Measurements from ENCODE around the gene CCDC86. TPM values are rescaled to one million over a fixed set of nuclear protein-coding genes. Genes with fewer than 3 reads are reported as not detected.

The CCDC86 gene
- polyA plus RNA-seq, 2 of the 4 experiments (the other 2 are of a cell fraction): 42.8 to 71.1 TPM

GRCh38 chr11:60874421-60875365 lies 32.8 kb downstream of the CCDC86 start:
- DNase-seq (ENCODE audit: low read depth in 1 of 2, low spot score in 1 of 2): no peak
- ChIA-PET POLR2A (no interaction called here), CTCF (interaction anchor here (1.1 to 12.3 kb wide), 4 partner anchors 8 to 45 kb away, joined by 4 to 79 read pairs (median 17); no protein-coding TSS in a partner anchor)
- peaks cover 22% of the 10 kb centered on the region for H3K4me1 ChIP-seq
- WGBS (ENCODE audit: missing lambda C conversion rate): 81% methylated on average over 13 of the region's 13 CpGs
- H3K9me3 ChIP-seq: no peaks in the 10 kb centered on the region
- no peak for ATAC-seq
- H3K4me3 ChIP-seq: no peak overlapping the region
- H3K27ac ChIP-seq: no peak overlapping the region
- TF ChIP-seq CHD2 (IDR thresholded peaks at IDR 0.05; ENCODE audit: low read length, partially characterized antibody) (no peak), NR3C1 (IDR thresholded peaks at IDR 0.05) (no peak), CEBPB (IDR thresholded peaks at IDR 0.05) (no peak), ZNF302 (CRISPR knock-in tag; IDR thresholded peaks at IDR 0.05) (no peak), ATOH8 (CRISPR knock-in tag; IDR thresholded peaks at IDR 0.05; ENCODE audit: low read depth) (no peak)
- no peak overlapping the region for H3K4me2 ChIP-seq
- no peak for FAIRE-seq

GRCh38 chr11:60875366-60876167 lies 33.7 kb downstream of the CCDC86 start:
- TF ChIP-seq NFE2L2 (conservative IDR thresholded peaks at IDR 0.05; ENCODE audit: low read length) (no peak), EP300 (IDR thresholded peaks at IDR 0.05) (no peak), CBX8 (IDR thresholded peaks at IDR 0.05) (no peak), KDM5A (IDR thresholded peaks at IDR 0.05) (no peak), RFX5 (IDR thresholded peaks at IDR 0.05) (no peak)
- ATAC-seq: no peak
- DNase-seq (ENCODE audit: low read depth in 1 of 2, low spot score in 1 of 2): no peak
- Histone ChIP-seq H3K4me3 (no peak overlapping the region), H3K27ac (no peak overlapping the region), H3K9me3 (no peaks in the 10 kb centered on the region), H3K4me1 (peaks cover 22% of the 10 kb centered on the region), H3K4me2 (no peak overlapping the region)
- 86% methylated on average over 6 of the region's 7 CpGs for WGBS (ENCODE audit: missing lambda C conversion rate)
- ChIA-PET POLR2A (no interaction called here), CTCF (interaction anchor here (1.0 to 12.3 kb wide), 5 partner anchors 9 to 46 kb away, joined by 3 to 79 read pairs (median 10); no protein-coding TSS in a partner anchor)
- FAIRE-seq: no peak

- WGBS (ENCODE audit: missing lambda C conversion rate): 100% methylated on average over 2 of the region's 2 CpGs
- Histone ChIP-seq H3K4me3 (no peak overlapping the region), H3K4me2 (no peak overlapping the region), H3K27ac (no peak overlapping the region), H3K9me3 (no peaks in the 10 kb centered on the region), H3K4me1 (peaks cover 22% of the 10 kb centered on the region)
- no peak for FAIRE-seq
- no peak for DNase-seq (ENCODE audit: low read depth in 1 of 2, low spot score in 1 of 2)
- ChIA-PET POLR2A (no interaction called here), CTCF (interaction anchor here (0.9 to 12.3 kb wide), 5 partner anchors 9 to 46 kb away, joined by 3 to 79 read pairs (median 10); partner anchors contain the start of gene ZP1)
- TF ChIP-seq HOXA7 (CRISPR knock-in tag; IDR thresholded peaks at IDR 0.05): no peak
- no peak for TF ChIP-seq CBX2 (IDR thresholded peaks at IDR 0.05; ENCODE audit: borderline replicate concordance, low read depth)
- no peak for TF ChIP-seq ZFP36 (IDR thresholded peaks at IDR 0.05; ENCODE audit: borderline replicate concordance, partially characterized antibody)
- no peak for TF ChIP-seq USF2 (IDR thresholded peaks at IDR 0.05)
- no peak for TF ChIP-seq ESRRA (IDR thresholded peaks at IDR 0.05; ENCODE audit: borderline replicate concordance, low read length)
- TF ChIP-seq PBX3 (IDR thresholded peaks at IDR 0.05): no peak
- no peak for TF ChIP-seq ZC3H11A (IDR thresholded peaks at IDR 0.05)
- TF ChIP-seq TFCP2L1 (CRISPR knock-in tag; IDR thresholded peaks at IDR 0.05): no peak
- TF ChIP-seq TP53 (CRISPR knock-in tag; IDR thresholded peaks at IDR 0.05): no peak
- TF ChIP-seq RFX5 (IDR thresholded peaks at IDR 0.05): no peak
- no peak for TF ChIP-seq REST (IDR thresholded peaks at IDR 0.05)
- TF ChIP-seq NR3C1 (IDR thresholded peaks at IDR 0.05): no peak
- TF ChIP-seq CHD4 (IDR thresholded peaks at IDR 0.05; ENCODE audit: borderline replicate concordance): no peak
- TF ChIP-seq EP300 (IDR thresholded peaks at IDR 0.05): no peak
- ATAC-seq: no peak
These were observed 34.2 kb downstream of the CCDC86 start for GRCh38 chr11:60876168-60876485.
